KMS-11 (cell line): ENCODE data around the gene ZFP36L2.

ENCODE experiments used
- H2AFZ ChIP-seq: fragments of 200-600 bp; sonication (generic); 2 replicates; pipeline ENCODE4 v1.6.1; 2016; ENCODE audit warnings: antibody characterized with exemption, mixed run types, low read depth
- H3K27ac ChIP-seq: fragments of 200-600 bp; sonication (generic); 2 replicates; pipeline ENCODE4 v1.6.1; 2016; ENCODE audit warnings: mild to moderate bottlenecking, mixed run types
- H3K27me3 ChIP-seq: fragments of 200-600 bp; sonication (generic); 2 replicates; pipeline ENCODE4 v1.6.1; 2017; ENCODE audit warnings: mild to moderate bottlenecking, low read depth, mixed run types, moderate library complexity; ENCODE audit not compliant: insufficient read depth
- H3K36me3 ChIP-seq: fragments of 200-600 bp; sonication (generic); 2 replicates; pipeline ENCODE4 v1.6.1; 2017; ENCODE audit warnings: mild to moderate bottlenecking, mixed run types; ENCODE audit not compliant: insufficient read depth
- H3K4me1 ChIP-seq: fragments of 200-600 bp; sonication (generic); 2 replicates; pipeline ENCODE4 v1.6.1; 2016; ENCODE audit warnings: mild to moderate bottlenecking, low read depth, mixed run types; ENCODE audit not compliant: poor library complexity, severe bottlenecking
- H3K4me2 ChIP-seq: fragments of 200-600 bp; sonication (generic); 2 replicates; pipeline ENCODE4 v1.7.0; 2016; ENCODE audit warnings: mild to moderate bottlenecking, mixed run types
- H3K4me3 ChIP-seq: fragments of 200-600 bp; sonication (generic); IDR thresholded peaks from 2 replicates; pipeline ENCODE4 v1.6.1; 2017; ENCODE audit warnings: low read depth, low read length, mixed read lengths; ENCODE audit not compliant: insufficient read depth
- H3K79me2 ChIP-seq: fragments of 200-600 bp; sonication (generic); 2 replicates; pipeline ENCODE4 v1.6.1; 2016; ENCODE audit warnings: low read depth, mixed run types; ENCODE audit not compliant: insufficient read depth
- H3K9ac ChIP-seq: fragments of 200-600 bp; sonication (generic); 2 replicates; pipeline ENCODE4 v1.6.1; 2016; ENCODE audit warnings: mild to moderate bottlenecking, mixed run types
- H4K20me1 ChIP-seq: fragments of 200-600 bp; sonication (generic); 2 replicates; pipeline ENCODE4 v1.6.1; 2016; ENCODE audit warnings: mild to moderate bottlenecking, mixed run types; ENCODE audit not compliant: insufficient read depth
- TF ChIP-seq, protein P1 (sequence below): fragments of 200-600 bp; sonication (generic); conservative IDR thresholded peaks from 2 replicates; pipeline ENCODE4 v1.6.1; 2017; ENCODE audit warnings: low read depth, mild to moderate bottlenecking, antibody characterized with exemption, low read length, moderate library complexity, mixed read lengths

ZFP36L2 gene

DNA sequence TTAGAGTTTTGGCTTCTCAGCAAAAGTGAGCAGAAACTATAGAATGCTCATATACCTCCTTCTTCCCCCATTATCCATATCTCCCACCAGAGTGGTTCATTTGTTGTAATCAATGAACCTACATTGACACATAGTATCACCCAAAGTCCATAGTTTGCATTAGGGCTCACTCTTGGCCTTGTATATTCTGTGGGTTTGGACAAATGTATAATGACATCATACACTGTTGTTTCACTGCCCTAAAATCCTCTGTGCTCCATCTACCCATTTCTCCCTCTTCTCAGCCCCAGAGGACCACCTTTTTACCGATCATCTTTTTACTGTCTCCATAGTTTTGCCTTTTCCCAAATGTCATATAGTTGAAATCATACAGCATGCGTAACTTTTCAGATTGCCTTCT, 24.1 kb downstream of the ZFP36L2 start:
- no peaks in the 10 kb centered on the region for H3K36me3 ChIP-seq
- H3K9ac ChIP-seq = no peak overlapping the region
- no peak overlapping the region for H2AFZ ChIP-seq
- H3K4me3 ChIP-seq = no peak overlapping the region
- H3K27ac ChIP-seq = no peak overlapping the region
- no peak overlapping the region for H3K4me2 ChIP-seq
- no peaks in the 10 kb centered on the region for H4K20me1 ChIP-seq
- TF ChIP-seq, protein P1, sequence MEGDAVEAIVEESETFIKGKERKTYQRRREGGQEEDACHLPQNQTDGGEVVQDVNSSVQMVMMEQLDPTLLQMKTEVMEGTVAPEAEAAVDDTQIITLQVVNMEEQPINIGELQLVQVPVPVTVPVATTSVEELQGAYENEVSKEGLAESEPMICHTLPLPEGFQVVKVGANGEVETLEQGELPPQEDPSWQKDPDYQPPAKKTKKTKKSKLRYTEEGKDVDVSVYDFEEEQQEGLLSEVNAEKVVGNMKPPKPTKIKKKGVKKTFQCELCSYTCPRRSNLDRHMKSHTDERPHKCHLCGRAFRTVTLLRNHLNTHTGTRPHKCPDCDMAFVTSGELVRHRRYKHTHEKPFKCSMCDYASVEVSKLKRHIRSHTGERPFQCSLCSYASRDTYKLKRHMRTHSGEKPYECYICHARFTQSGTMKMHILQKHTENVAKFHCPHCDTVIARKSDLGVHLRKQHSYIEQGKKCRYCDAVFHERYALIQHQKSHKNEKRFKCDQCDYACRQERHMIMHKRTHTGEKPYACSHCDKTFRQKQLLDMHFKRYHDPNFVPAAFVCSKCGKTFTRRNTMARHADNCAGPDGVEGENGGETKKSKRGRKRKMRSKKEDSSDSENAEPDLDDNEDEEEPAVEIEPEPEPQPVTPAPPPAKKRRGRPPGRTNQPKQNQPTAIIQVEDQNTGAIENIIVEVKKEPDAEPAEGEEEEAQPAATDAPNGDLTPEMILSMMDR = no peak
- H3K79me2 ChIP-seq = no peaks in the 10 kb centered on the region
- H3K4me1 ChIP-seq = no peaks in the 10 kb centered on the region
- no peaks in the 10 kb centered on the region for H3K27me3 ChIP-seq

DNA sequence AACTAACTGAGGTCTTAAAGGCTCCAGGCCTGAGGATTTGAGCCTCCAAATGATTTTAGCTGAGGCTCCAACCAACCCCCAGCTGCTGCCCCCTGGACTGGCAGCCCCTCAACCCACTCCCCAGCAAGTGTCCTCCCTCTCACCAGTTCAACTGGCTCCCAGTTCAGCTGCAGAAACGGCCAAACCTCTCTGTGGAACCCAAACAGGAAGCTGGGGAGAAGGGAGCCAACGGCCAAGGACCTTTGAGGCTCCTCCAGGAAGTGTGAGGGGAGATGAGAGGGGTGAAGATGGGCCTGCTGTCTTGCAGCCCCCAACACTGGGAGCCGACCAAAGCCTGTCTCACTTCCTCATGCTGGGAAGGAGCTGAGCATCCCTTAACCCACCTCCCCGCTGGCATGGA, 24.9 kb downstream of the ZFP36L2 start:
- TF ChIP-seq, protein P1 = no peak
- no peak overlapping the region for H3K4me3 ChIP-seq
- H3K4me2 ChIP-seq = no peak overlapping the region
- no peaks in the 10 kb centered on the region for H4K20me1 ChIP-seq
- no peaks in the 10 kb centered on the region for H3K4me1 ChIP-seq
- H3K36me3 ChIP-seq = no peaks in the 10 kb centered on the region
- no peaks in the 10 kb centered on the region for H3K27me3 ChIP-seq
- H3K79me2 ChIP-seq = no peaks in the 10 kb centered on the region
- no peak overlapping the region for H3K9ac ChIP-seq
- H2AFZ ChIP-seq = no peak overlapping the region
- no peak overlapping the region for H3K27ac ChIP-seq

DNA sequence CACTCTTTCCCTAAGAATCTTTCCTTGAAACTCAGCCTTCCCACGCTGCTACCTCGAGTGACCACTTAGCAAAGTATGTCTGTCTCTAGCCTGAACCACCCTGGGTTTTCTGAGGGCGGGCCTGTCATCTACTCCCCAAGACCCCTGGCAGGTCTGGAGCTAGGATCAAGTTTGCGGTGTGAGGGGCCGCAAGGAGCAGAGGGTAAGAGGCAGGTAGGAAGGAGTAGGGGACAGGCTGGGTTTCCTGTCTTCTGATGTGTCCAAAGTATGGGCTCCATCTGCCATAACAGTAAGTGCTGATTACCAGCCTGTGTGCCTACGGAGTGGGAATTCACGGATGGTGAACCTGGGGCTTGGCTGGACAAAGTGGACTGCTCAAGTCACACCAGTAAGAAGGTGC, 25.4 kb downstream of the ZFP36L2 start:
- Histone ChIP-seq H3K27ac (no peak overlapping the region), H3K36me3 (no peaks in the 10 kb centered on the region), H3K4me1 (no peaks in the 10 kb centered on the region), H2AFZ (no peak overlapping the region), H3K9ac (no peak overlapping the region), H3K27me3 (no peaks in the 10 kb centered on the region), H3K4me3 (no peak overlapping the region), H3K4me2 (no peak overlapping the region), H4K20me1 (no peaks in the 10 kb centered on the region), H3K79me2 (no peaks in the 10 kb centered on the region)
- TF ChIP-seq, protein P1 = no peak

DNA sequence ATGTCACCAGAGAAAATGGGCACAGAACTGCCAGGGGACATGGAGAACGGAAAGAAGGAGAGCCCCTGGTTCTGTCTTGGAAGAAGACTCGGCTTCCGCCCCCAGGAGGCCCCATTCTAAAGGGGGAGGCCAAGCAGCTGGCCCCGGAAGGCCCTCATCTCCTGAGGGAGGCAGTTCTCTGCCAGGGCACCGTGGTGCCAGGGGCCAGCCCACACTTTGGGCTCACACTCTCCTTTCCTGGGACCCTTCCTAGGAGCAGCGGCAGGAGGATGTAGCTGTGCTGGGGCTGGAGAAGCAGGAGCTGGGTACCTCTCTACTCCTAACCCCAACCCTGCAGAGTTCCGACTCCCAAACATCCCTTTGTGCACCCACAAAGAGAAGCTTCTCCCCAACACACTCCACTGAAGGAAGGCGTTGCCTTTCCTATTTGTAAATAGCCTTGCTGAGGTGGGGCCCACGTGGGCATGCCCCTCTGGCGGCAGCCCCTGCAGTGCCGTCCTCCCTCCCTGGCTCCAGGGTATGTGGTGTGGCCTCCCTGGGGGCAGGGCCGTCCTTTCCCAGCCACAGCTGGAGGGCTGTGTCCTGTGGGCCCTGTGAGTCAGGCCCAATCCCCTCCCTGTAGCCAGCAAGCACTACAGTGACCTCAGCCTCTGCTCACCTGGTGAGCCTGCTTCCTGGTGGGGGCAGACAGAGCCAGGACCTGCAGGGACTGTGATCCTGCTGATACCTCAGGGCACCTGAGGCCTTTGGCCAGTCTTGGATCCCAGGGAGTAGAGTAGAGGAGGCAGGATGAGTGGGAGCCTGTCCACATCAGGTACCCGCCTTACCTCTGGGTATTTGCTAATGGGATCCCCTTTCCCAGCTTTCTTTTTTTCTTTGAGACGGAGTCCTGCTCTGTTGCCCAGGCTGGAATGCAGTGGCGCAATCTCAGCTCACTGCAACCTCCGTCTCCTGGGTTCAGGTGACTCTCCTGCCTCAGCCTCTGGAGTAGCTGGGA, 26.6 kb downstream of the ZFP36L2 start:
- Histone ChIP-seq H3K27ac (no peak overlapping the region), H3K4me3 (no peak overlapping the region), H4K20me1 (no peaks in the 10 kb centered on the region), H2AFZ (no peak overlapping the region), H3K4me1 (no peaks in the 10 kb centered on the region), H3K36me3 (no peaks in the 10 kb centered on the region), H3K79me2 (no peaks in the 10 kb centered on the region), H3K27me3 (no peaks in the 10 kb centered on the region), H3K4me2 (no peak overlapping the region), H3K9ac (no peak overlapping the region)
- TF ChIP-seq, protein P1 = no peak
